K562 (cell line): ENCODE data around the gene NUP98. TPM values are rescaled to one million over a fixed set of nuclear protein-coding genes. Genes with fewer than 3 reads are reported as not detected.
A peak's percentile ranks its signal among the peaks of the same experiment; 100 is the strongest.

Experiments used
- E2F1 ChIP-seq: sonication (generic); formaldehyde crosslinking; IDR thresholded peaks from 2 replicates; pipeline ENCODE4 v1.8.1; 2023; ENCODE audit warnings: mild to moderate bottlenecking, missing genetic modification reagents, moderate library complexity
- EGR1 ChIP-seq: fragments of 450-650 bp; conservative IDR thresholded peaks from 2 replicates; pipeline ENCODE4 v1.6.1; 2017; ENCODE audit warnings: mild to moderate bottlenecking
- ELK1 ChIP-seq: sonication (generic); formaldehyde crosslinking; IDR thresholded peaks from 2 replicates; pipeline ENCODE4 v1.8.1; 2022; ENCODE audit warnings: missing genetic modification reagents
- ESRRA ChIP-seq: fragments of 450-650 bp; IDR thresholded peaks from 2 replicates; pipeline ENCODE4 v1.6.1; 2014; ENCODE audit warnings: low read depth, mild to moderate bottlenecking, moderate library complexity, borderline replicate concordance
- FOXA1 ChIP-seq: fragments of 450-650 bp; IDR thresholded peaks from 2 replicates; pipeline ENCODE4 v1.6.1; 2016; ENCODE audit warnings: mild to moderate bottlenecking, borderline replicate concordance
- FOXK2 ChIP-seq, 2 experiments: fragments of 450-650 bp; IDR thresholded peaks in 1 of 2; conservative IDR thresholded peaks in 1 of 2; 2 replicates each; pipeline ENCODE4 v1.6.1; 2016; ENCODE audit warnings: low read depth in 2 of 2, mild to moderate bottlenecking in 1 of 2
- HDGF ChIP-seq: fragments of 450-650 bp; IDR thresholded peaks from 2 replicates; pipeline ENCODE4 v1.6.1; 2016
- HES1 ChIP-seq: fragments of 450-650 bp; IDR thresholded peaks from 2 replicates; pipeline ENCODE4 v1.6.1; 2016; ENCODE audit warnings: low read depth, mild to moderate bottlenecking, moderate library complexity
- KAT2B ChIP-seq: IDR thresholded peaks from one replicate; pipeline ENCODE4 v1.6.1; 2012; ENCODE audit warnings: low read depth, mild to moderate bottlenecking, control low read depth, inconsistent platforms, low read length, moderate library complexity
- KLF6 ChIP-seq: fragments of 250-450 bp; sonication (Bioruptor Pico); IDR thresholded peaks from 2 replicates; pipeline ENCODE4 v1.4.0; 2020; ENCODE audit warnings: mild to moderate bottlenecking, moderate library complexity, borderline replicate concordance
- MECOM ChIP-seq: fragments of 250-450 bp; sonication (Bioruptor Pico); IDR thresholded peaks from 2 replicates; pipeline ENCODE4 v1.8.0; 2022; ENCODE audit warnings: inconsistent platforms
- MYNN ChIP-seq, 2 experiments: sonication (generic); formaldehyde crosslinking in 1 of 2; IDR thresholded peaks; 2 replicates each; pipeline versions ENCODE4 v1.5.0 to v1.6.1; 2016 to 2020; ENCODE audit warnings: antibody characterized with exemption in 1 of 2, missing genetic modification reagents in 1 of 2
- NCOR1 ChIP-seq: fragments of 450-650 bp; IDR thresholded peaks from 2 replicates; pipeline ENCODE4 v1.6.1; 2016; ENCODE audit warnings: mild to moderate bottlenecking, moderate library complexity
- NFIC ChIP-seq: fragments of 450-650 bp; IDR thresholded peaks from 2 replicates; pipeline ENCODE4 v1.6.1; 2017; ENCODE audit warnings: mild to moderate bottlenecking, inconsistent platforms
- NR2C1 ChIP-seq, 2 experiments: fragments of 450-650 bp; IDR thresholded peaks; 2 replicates each; pipeline ENCODE4 v1.6.1; 2017; ENCODE audit warnings: mild to moderate bottlenecking in 2 of 2, antibody characterized with exemption in 1 of 2, inconsistent platforms in 1 of 2, missing compliant biosample characterization in 1 of 2, missing genetic modification characterization in 1 of 2
- RBFOX2 ChIP-seq: fragments of 200-400 bp; formaldehyde crosslinking; IDR thresholded peaks from 2 replicates; pipeline ENCODE4 v1.6.1; 2017; ENCODE audit warnings: low read depth, mild to moderate bottlenecking, low read length, moderate library complexity
- SAFB ChIP-seq: fragments of 200-400 bp; formaldehyde crosslinking; IDR thresholded peaks from 2 replicates; pipeline ENCODE4 v1.6.1; 2017; ENCODE audit warnings: low read depth, low read length, borderline replicate concordance
- SMARCA4 ChIP-seq: fragments of 450-650 bp; IDR thresholded peaks from 2 replicates; pipeline ENCODE4 v1.6.1; 2016
- SMARCA5 ChIP-seq: fragments of 450-650 bp; IDR thresholded peaks from 2 replicates; pipeline ENCODE4 v1.6.1; 2016
- SRSF9 ChIP-seq: fragments of 200-400 bp; formaldehyde crosslinking; IDR thresholded peaks from 2 replicates; pipeline ENCODE4 v1.6.1; 2017; ENCODE audit warnings: low read depth, low read length, borderline replicate concordance
- TCF7 ChIP-seq: sonication (generic); IDR thresholded peaks from 2 replicates; pipeline ENCODE4 v1.6.1; 2016; ENCODE audit warnings: antibody characterized with exemption, borderline replicate concordance
- ZBTB17 ChIP-seq: fragments of 450-650 bp; formaldehyde crosslinking; IDR thresholded peaks from 2 replicates; pipeline ENCODE4 v1.4.0; 2020; ENCODE audit warnings: mild to moderate bottlenecking
- ZBTB33 ChIP-seq: sonication (generic); formaldehyde crosslinking; IDR thresholded peaks from 2 replicates; pipeline ENCODE4 v1.8.1; 2023; ENCODE audit warnings: mild to moderate bottlenecking, missing genetic modification reagents
- ZNF263 ChIP-seq: sonication (generic); formaldehyde crosslinking; IDR thresholded peaks from 2 replicates; pipeline ENCODE4 v1.8.0; 2022; ENCODE audit warnings: mild to moderate bottlenecking, missing genetic modification reagents, borderline replicate concordance
- ZNF695 ChIP-seq: fragments of 450-650 bp; formaldehyde crosslinking; IDR thresholded peaks from 2 replicates; pipeline ENCODE4 v1.4.0; 2020; ENCODE audit warnings: mild to moderate bottlenecking, moderate library complexity
- polyA plus RNA-seq, 8 experiments: library from polyadenylated mRNA; depleted of rRNA in 4 of 8; stranded (reverse) in 5 of 8; unstranded in 3 of 8; fragments of >200 nt; fragmentation: Nextera tagmentation in 2 of 8; fragmentation: Illumina TruSeq in 1 of 8; extraction: Ambion mirVana in 2 of 8; extraction: Trizol in 1 of 8; gene quantifications; 2 replicates each; pipeline versions ENCODE4 v1.2.1 to v1.2.3, GENCODE V29; 2011 to 2014; ENCODE audit warnings: inconsistent platforms in 1 of 8, missing spikeins in 1 of 8
- total RNA-seq, 7 experiments: library from RNA; depleted of rRNA in 6 of 7; stranded (reverse); fragments of >200 nt in 6 of 7; fragmentation: Illumina TruSeq in 2 of 7; extraction: Trizol in 2 of 7; gene quantifications; 2 replicates each; pipeline versions ENCODE4 v1.2.1 to v1.2.3, GENCODE V29; 2011 to 2021; ENCODE audit warnings: low replicate concordance in 1 of 7

NUP98 gene
- total and polyA plus RNA-seq, 9 of the 15 experiments (the other 6 are each of a cell fraction or from before 2014, with no cell fraction given) = 45.1 to 196 (median 130) TPM

- TF ChIP-seq ZBTB17 (CRISPR knock-in tag) (no peak), KAT2B (no peak), KLF6 (CRISPR knock-in tag) (no peak), FOXK2 (conservative IDR thresholded peaks at IDR 0.05 in 1 of 2, IDR thresholded peaks at IDR 0.05 in 1 of 2; ENCODE audit: low read depth in 2 of 2) (peak; percentile 95 to 96), MECOM (CRISPR knock-in tag) (no peak), RBFOX2 (peak; percentile 84), E2F1 (CRISPR knock-in tag) (no peak), ELK1 (CRISPR knock-in tag) (no peak), SMARCA5 (no peak), ZNF695 (CRISPR knock-in tag) (no peak), SAFB (no peak), ZBTB33 (CRISPR knock-in tag) (no peak), NCOR1 (peak; percentile 28; the same call in 1 of the 2 replicates), NR2C1 (IDR thresholded peaks at IDR 0.05) (no peak), NR2C1 (tag; IDR thresholded peaks at IDR 0.05) (no peak), MYNN (IDR thresholded peaks at IDR 0.05) (no peak), MYNN (CRISPR knock-in tag; IDR thresholded peaks at IDR 0.05) (no peak), EGR1 (peak; percentile 58), SMARCA4 (no peak), FOXA1 (no peak), HDGF (no peak), ESRRA (peak; percentile 22; the same call in 1 of the 2 replicates), TCF7 (no peak), SRSF9 (no peak), HES1 (no peak), NFIC (peak; percentile 34), ZNF263 (CRISPR knock-in tag) (no peak)
These were observed 155.0 kb downstream of the NUP98 start (continued) for GRCh38 chr11:3642071-3642951.
